Stimulated activated CD8-positive, alpha-beta memory T cell treated with anti-CD3 and anti-CD28 coated beads, Interleukin-12 subunit alpha, Interleukin-12 subunit beta, amount 100 ng/mL, for 1 hour (primary cell): ENCODE data around the gene OBSL1.

ENCODE experiments used
- DNase-seq: peaks from one replicate; pipeline ENCODE4 v3.0.0-alpha.2; 2020; ENCODE audit warnings: low read depth

Gene OBSL1

GRCh38 chr2:219565130-219566080, 5.9 kb downstream of the OBSL1 start:
- DNase-seq, result no peak

GRCh38 chr2:219563271-219563928, 7.9 kb downstream of the OBSL1 start:
- no peak for DNase-seq

- no peak for DNase-seq
Measured at GRCh38 chr2:219562049-219563020, 9.0 kb downstream of the OBSL1 start.

- DNase-seq, result no peak
Measured at GRCh38 chr2:219561179-219562048, 9.9 kb downstream of the OBSL1 start.

GRCh38 chr2:219560893-219561178, 10.5 kb downstream of the OBSL1 start:
- no peak for DNase-seq

- no peak for DNase-seq
Measured at GRCh38 chr2:219560037-219560892, 11.1 kb downstream of the OBSL1 start.

GRCh38 chr2:219559156-219559915, 12.0 kb downstream of the OBSL1 start:
- no peak for DNase-seq

- no peak for DNase-seq
Measured at GRCh38 chr2:219557791-219558785, 13.3 kb downstream of the OBSL1 start.

- no peak for DNase-seq
Measured at GRCh38 chr2:219557320-219557719, 14.0 kb downstream of the OBSL1 start.

GRCh38 chr2:219556413-219556812, 14.9 kb downstream of the OBSL1 start:
- DNase-seq, result no peak

- DNase-seq, result no peak
Measured at GRCh38 chr2:219555956-219556355, 15.4 kb downstream of the OBSL1 start.

- DNase-seq, result no peak
Measured at GRCh38 chr2:219554350-219554749, 17.0 kb downstream of the OBSL1 start.

GRCh38 chr2:219553463-219553963, 17.8 kb downstream of the OBSL1 start:
- no peak for DNase-seq

- DNase-seq, result no peak
Measured at GRCh38 chr2:219553168-219553417, 18.2 kb downstream of the OBSL1 start.

GRCh38 chr2:219552382-219553167, 18.8 kb downstream of the OBSL1 start:
- DNase-seq, result peak; percentile 69

GRCh38 chr2:219551441-219552381, 19.6 kb downstream of the OBSL1 start:
- DNase-seq, result no peak
